H1 (cell line): Measurements from ENCODE around the gene RFLNA. TPM values are rescaled to one million over a fixed set of nuclear protein-coding genes. Genes with fewer than 3 reads are reported as not detected.

Experiments used
- TEAD4 ChIP-seq: IDR thresholded peaks from 2 replicates; pipeline ENCODE4 v1.6.1; 2012; ENCODE audit warnings: low read depth, low read length, inconsistent platforms, mixed read lengths
- polyA plus RNA-seq, 7 experiments: library from polyadenylated mRNA; depleted of rRNA in 3 of 7; stranded (reverse) in 5 of 7; unstranded in 2 of 7; fragments of >200 nt in 5 of 7; fragments of 200-250 nt in 2 of 7; gene quantifications; 1 replicate in 5 of 7; 2 replicates in 1 of 7; 4 replicates in 1 of 7; pipeline versions ENCODE4 v1.2.1 to v1.2.3, GENCODE V29; 2011 to 2013; ENCODE audit warnings: missing spikeins in 2 of 7, mixed read lengths in 2 of 7
- total RNA-seq: library from RNA; stranded (reverse); fragmentation: NEBNext Ultra II Directional; extraction: Animal tissue kit (Norgen Biotek cat#: 25700); gene quantifications from 2 replicates; pipeline ENCODE4 v1.2.1, GENCODE V29; 2021

RFLNA gene
- total and polyA plus RNA-seq, 2 of the 8 experiments (the other 6 are each of a cell fraction or from before 2014, with no cell fraction given), result 6.4 to 6.6 TPM

GRCh38 chr12:124352257-124352656 is 57.4 kb downstream of the RFLNA start (continued):
- TF ChIP-seq TEAD4, result no peak
